GM15510 (cell line): Measurements from ENCODE around the gene INTS11.

ENCODE experiments used
- POLR2A ChIP-seq: IDR thresholded peaks from 3 replicates; pipeline ENCODE4 v1.6.1; 2011; ENCODE audit warnings: borderline replicate concordance; ENCODE audit not compliant: insufficient read length; ENCODE audit errors: extremely low read depth

Gene INTS11

DNA sequence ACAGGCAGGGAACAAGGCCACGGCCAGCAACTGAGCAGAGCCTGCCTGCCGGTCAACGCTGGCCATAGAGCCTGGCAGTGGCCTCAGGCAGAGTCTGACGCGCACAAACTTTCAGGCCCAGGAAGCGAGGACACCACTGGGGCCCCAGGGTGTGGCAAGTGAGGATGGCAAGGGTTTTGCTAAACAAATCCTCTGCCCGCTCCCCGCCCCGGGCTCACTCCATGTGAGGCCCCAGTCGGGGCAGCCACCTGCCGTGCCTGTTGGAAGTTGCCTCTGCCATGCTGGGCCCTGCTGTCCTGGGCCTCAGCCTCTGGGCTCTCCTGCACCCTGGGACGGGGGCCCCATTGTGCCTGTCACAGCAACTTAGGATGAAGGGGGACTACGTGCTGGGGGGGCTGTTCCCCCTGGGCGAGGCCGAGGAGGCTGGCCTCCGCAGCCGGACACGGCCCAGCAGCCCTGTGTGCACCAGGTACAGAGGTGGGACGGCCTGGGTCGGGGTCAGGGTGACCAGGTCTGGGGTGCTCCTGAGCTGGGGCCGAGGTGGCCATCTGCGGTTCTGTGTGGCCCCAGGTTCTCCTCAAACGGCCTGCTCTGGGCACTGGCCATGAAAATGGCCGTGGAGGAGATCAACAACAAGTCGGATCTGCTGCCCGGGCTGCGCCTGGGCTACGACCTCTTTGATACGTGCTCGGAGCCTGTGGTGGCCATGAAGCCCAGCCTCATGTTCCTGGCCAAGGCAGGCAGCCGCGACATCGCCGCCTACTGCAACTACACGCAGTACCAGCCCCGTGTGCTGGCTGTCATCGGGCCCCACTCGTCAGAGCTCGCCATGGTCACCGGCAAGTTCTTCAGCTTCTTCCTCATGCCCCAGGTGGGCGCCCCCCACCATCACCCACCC is 6.9 kb upstream of the INTS11 start, which contains the start of gene TAS1R3:
TSS of gene TAS1R3 (plus strand) at position 213 of the 898 bp plus-strand sequence. CDS start at position 279, 66 bp downstream.
- TF ChIP-seq POLR2A = no peak

DNA sequence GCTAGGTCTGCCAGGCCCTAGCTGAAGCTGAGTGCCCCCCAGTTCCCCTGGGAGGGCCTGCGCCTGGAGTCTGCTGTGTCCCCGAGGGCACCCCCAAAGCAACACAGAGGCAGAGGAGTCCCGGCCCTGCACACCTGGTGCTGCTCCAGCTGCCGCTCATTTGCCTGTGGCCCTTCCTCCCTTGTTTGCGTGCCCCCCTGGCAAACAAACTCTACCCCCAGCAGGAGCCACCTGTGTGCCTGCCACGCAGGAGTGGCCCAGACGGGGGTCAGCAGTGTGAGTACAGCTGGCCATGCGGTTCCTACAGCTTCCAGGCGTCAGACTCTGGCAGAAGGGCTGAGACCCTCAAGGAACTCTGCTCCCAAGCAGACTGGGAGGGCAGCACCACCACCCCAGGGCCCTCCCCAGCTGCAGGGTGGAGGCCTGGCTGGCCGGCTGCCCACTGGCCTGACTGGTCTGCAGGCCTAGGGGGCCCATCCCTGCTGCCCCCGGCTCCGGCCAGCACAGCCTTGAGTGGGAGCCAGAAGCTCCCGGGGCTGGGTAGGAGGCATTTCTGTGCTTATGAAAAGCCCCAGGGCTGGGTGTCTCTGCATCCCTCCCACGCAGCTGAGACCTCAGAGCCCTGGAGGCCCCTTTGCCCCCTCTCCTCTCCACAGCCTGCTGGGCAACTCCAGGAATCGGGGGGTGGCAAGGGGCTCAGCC is 6.1 kb upstream of the INTS11 start:
- TF ChIP-seq POLR2A = no peak

DNA sequence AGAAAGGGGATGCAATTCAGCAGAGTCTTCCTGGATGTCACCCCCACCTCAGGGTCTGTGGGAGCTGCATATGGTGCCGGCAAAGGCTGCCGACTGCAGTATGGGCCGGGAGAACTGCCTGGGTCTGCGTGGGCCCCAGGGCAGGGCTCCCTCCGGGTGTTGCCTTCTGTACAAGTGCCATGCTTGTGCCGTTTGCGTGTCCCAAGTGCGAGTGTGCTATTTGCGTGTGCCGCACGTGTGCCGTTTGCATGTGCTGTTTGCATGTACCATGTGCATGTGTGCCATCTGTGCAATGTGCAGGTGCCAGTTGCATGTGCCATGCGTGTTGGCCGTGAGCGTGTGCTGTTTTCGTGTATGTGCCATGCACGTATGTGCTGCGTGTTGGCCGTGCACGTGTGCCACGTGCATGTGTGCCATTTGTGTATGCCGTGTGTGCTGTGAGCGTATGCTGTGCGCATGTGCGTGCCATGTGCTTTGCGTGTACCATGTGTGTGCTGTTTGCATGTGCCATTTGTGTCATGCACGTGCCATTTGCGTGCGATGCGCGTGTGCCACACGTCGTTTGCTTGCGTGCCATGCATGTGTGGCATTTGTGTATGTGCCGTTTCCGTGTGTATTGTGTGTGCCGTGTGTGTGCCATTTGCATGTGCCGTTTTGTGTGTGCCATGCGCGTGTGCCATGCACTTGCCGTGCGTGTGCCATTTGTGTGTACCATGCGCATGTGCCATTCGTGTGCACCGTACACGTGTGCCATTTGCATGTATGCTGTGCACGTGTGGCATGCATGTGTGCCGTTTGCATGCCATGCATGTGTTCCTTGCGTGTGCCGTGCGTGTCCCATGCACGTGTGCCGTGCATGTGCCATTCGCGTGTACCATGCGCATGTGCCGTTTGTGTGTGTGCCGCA is 5.1 kb upstream of the INTS11 start:
- TF ChIP-seq POLR2A = no peak

DNA sequence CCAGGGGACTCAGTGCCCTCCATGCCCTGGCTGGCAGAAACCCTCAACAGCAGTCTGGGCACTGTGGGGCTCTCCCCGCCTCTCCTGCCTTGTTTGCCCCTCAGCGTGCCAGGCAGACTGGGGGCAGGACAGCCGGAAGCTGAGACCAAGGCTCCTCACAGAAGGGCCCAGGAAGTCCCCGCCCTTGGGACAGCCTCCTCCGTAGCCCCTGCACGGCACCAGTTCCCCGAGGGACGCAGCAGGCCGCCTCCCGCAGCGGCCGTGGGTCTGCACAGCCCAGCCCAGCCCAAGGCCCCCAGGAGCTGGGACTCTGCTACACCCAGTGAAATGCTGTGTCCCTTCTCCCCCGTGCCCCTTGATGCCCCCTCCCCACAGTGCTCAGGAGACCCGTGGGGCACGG is 3.8 kb upstream of the INTS11 start:
- no peak for TF ChIP-seq POLR2A

DNA sequence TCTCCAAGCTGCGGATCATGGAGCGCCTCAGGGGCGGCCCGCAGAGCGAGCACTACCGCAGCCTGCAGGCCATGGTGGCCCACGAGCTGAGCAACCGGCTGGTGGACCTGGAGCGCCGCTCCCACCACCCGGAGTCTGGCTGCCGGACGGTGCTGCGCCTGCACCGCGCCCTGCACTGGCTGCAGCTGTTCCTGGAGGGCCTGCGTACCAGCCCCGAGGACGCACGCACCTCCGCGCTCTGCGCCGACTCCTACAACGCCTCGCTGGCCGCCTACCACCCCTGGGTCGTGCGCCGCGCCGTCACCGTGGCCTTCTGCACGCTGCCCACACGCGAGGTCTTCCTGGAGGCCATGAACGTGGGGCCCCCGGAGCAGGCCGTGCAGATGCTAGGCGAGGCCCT is 2.8 kb upstream of the INTS11 start:
- TF ChIP-seq POLR2A = no peak

DNA sequence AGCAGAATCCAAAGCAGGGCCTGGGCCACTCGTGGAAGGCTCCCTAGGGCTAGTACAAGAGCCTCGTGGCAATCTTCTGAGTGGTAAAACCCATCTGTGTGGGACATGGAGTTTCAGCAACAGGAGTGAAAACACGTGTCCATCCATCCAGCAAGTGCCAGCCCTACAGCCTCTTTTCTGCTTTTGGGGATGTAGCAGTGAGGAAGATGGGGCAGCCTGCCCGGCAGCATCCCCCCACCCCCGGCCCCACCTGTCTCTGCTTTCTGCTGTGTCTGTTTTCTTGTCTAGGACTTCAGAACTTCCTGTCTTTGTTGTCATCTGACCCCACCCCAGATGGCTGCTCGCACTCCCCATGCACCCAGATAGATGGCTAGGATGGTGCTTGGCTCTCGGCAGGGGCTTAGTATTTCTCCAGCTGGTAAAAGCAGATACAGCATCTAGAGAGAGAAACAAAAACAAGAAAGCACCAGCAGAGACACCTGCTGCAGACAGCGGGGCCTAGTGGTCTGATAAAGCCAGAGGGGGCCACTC is 1.7 kb upstream of the INTS11 start:
- no peak for TF ChIP-seq POLR2A

DNA sequence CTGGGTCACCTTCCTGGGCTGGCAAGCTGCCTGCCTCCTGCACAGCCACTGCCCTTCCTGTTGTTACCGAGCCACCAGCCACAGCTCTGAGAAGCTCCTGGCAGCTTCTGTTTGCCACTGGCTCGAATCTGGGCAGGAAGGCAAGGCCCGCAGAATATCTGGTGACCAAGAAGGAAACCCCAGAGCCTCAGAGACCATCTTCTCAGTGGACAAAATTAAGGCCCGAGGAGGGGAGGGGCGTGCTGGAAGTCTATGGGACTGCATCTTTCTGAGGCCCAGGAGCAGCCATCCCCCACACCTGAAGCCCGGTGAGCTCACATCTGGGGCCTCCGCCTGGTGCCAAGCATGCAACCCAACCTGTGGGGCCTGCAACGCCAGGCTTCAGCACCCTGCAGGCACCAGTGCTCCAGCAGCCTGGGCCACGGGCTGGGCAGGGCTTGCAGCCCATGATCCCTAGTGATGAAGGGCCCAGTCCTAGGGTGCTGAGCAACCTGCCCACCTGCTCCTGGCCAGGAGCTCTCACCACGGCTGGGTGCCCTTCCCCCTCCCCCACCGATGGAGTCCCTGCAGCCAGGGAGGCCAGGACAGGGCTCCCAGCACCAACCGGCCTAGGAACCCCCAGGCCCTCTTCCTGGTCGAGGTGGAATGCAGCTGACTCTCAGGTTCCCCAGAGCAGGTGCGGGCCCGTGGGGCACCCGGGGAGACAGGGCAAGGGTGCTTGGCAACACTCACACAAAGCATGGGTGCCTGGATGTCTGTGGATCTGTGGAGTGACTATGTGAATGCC is 1.0 kb upstream of the INTS11 start:
- TF ChIP-seq POLR2A = no peak

DNA sequence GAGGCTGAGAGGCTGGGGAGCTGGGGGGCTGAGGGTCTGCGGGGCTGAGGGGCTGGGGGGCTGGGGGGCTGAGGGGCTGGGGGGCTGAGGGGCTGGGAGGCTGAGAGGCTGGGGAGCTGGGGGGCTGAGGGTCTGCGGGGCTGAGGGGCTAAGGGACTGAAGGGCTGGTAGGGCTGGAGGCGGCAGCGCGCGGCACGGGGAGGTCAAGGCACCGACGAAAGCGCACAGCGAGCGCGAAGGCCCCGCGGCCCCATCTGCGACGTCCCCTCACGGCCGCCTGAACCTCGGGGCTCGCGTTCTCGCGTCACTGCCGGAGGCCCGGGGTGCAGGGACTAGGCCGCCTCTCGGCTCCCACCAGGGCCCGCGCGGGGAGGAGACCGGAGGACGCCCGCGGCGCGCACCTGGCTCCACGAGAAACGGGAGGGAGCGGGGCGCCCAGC is 356 bp downstream of the INTS11 start:
- TF ChIP-seq POLR2A = no peak

DNA sequence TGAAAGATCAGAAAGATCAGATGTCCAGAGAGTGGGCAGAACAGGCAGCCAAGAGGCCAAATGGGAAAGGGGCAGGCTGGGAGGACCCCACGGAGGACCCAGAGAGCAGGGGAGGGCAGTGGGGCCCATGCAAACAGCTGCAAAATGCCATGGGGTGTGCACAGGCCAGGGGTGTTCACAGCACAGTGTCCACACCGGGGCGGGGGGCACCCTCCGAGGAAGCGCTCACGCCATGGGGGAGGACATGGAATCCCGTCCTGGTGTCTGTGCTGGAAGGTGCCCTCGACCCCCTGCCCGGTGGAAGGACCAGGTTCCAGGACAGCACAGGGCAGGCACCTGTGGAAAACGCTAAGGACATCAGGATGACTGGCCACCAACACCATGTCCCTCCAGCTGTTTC is 1.5 kb downstream of the INTS11 start:
- no peak for TF ChIP-seq POLR2A

DNA sequence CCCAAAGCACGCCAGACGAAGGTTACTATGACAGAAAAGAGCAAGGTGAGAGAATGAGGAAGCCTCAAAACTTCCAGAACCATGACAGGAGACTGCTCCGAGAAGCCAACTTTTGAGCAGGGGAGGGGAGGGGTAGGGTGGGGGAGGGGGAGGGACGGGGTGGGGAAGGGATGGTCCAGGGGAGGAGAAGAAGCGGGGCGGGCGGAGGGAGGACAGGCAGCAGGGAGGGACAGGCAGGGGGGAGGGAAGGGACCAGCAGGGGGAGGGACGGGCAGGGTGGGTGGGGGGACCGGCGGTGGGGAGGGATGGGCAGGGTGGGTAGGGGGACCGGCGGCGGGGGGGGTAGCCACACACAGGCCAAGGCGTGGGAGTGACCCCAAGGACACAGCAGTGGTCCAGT is 2.0 kb downstream of the INTS11 start:
- TF ChIP-seq POLR2A = no peak

DNA sequence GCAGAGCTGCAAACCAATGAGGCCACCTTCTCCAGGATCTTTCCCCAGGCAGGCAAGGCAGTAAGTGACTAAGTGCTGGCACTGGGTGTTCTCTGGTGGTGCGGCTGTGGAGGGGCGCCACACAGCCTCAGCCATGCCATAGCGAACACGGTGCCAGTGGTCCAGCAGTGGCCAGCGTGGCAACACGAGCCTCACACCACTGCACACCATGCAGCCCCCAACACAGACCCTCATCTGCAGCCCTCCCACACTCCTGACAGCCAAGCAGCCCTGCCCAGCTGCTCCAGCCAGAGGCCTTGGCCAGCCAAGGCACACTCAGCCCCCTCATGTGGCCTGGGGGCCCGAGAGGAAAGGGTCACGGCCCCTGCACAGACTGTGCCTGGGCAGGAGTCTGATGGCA is 3.0 kb downstream of the INTS11 start:
- no peak for TF ChIP-seq POLR2A

DNA sequence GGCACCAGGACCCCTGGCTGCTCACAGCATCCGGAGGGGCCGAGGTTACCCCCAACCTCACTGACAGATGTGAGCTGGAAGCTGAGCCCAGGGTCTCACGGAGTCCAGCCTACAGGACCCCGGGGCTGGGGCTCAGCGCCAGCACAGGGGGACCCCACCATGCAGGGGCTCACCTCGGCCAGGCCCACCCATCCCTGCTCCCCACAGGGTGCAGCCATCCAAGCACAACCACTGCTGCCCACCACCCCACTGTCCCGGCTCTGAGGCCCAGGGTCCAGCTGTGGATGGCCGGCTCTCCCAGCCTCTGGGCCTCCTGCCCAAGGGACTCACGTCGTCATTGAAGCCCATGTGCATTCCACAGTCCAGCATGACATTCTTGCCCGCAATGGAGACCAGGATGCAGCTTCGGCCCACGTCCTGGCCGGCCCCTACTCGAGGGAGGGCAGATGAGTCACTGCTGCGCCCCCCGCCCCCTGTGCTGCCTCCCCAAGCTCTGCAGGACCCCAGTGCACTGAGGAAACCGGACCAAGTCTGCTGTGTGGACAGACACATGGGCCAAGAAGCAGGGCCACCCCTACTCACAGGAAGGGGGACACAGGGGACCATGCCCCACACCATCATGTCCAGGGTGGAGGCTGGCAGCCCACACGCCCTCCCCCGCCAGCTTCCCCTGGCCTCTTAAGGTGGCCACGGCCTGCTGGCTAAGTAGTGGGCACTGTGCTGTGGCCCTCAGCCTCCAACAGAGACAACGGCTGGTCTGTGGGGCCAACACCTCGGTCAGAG is 3.6 kb downstream of the INTS11 start:
- TF ChIP-seq POLR2A = no peak

DNA sequence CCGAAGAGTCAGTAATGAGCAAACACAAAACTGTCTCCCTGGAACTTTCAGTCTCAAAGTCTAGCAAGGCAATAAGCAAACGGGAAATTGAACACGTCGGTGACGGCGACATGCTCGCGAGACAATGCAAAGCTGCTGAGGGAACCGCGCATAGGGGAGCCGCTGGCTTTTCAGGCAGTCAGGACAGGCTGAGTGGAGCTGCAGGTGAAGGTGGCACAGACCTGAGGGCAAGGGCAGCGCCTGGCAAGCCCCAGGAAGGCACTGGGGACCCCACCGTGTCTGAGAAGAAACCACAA is 4.9 kb downstream of the INTS11 start:
- no peak for TF ChIP-seq POLR2A
